GM12801 (cell line): ENCODE results near the gene TPSB2.

Source experiments
- TF ChIP-seq, protein P1 (sequence below): IDR thresholded peaks from one replicate; pipeline ENCODE4 v1.5.1; 2011; ENCODE audit warnings: control low read depth; ENCODE audit not compliant: insufficient read length; ENCODE audit errors: extremely low read depth

The TPSB2 gene

DNA sequence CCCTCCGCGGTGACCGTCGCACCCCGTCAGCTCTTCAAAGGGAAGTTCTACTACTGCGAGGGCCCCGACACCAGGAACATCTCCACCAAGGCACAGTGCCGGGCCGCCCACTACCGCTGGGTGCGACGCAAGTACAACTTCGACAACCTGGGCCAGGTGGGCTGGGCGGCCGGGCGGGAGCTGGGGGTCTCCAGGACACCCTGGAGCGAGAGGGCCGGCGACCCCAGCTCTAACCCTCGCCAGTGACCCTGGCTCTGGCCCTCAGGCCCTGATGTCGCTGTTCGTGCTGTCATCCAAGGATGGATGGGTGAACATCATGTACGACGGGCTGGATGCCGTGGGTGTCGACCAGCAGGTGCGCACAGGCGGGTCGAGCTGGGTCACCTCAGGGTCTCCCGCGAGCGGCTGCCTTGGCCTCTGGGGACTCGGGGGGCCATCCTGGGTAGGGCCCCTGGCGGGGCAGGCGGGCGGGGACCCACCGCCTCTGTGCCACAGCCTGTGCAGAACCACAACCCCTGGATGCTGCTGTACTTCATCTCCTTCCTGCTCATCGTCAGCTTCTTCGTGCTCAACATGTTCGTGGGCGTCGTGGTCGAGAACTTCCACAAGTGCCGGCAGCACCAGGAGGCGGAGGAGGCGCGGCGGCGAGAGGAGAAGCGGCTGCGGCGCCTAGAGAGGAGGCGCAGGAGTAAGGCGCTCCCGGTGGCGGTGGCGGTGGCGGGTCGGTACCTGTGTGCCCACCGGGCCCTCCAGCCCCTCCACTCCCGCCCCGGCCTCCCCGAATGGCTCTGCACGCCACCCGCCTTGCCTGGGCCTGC is 18.3 kb downstream of the TPSB2 start:
- TF ChIP-seq, protein P1, sequence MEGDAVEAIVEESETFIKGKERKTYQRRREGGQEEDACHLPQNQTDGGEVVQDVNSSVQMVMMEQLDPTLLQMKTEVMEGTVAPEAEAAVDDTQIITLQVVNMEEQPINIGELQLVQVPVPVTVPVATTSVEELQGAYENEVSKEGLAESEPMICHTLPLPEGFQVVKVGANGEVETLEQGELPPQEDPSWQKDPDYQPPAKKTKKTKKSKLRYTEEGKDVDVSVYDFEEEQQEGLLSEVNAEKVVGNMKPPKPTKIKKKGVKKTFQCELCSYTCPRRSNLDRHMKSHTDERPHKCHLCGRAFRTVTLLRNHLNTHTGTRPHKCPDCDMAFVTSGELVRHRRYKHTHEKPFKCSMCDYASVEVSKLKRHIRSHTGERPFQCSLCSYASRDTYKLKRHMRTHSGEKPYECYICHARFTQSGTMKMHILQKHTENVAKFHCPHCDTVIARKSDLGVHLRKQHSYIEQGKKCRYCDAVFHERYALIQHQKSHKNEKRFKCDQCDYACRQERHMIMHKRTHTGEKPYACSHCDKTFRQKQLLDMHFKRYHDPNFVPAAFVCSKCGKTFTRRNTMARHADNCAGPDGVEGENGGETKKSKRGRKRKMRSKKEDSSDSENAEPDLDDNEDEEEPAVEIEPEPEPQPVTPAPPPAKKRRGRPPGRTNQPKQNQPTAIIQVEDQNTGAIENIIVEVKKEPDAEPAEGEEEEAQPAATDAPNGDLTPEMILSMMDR = no peak

DNA sequence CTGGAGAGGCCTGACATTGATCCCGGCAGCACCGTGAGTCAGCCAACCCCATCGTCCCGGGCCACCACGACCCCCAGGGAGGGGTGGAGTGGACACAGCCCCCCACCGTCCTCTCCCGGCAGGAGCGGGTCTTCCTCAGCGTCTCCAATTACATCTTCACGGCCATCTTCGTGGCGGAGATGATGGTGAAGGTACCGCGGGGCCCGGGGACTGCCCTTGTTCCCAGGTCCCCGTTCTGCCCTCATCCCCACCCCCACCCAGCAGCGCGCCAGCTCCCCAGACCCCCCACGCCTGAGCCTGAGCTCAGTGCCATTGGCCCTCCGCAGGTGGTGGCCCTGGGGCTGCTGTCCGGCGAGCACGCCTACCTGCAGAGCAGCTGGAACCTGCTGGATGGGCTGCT is 19.5 kb downstream of the TPSB2 start:
- TF ChIP-seq, protein P1 = no peak

DNA sequence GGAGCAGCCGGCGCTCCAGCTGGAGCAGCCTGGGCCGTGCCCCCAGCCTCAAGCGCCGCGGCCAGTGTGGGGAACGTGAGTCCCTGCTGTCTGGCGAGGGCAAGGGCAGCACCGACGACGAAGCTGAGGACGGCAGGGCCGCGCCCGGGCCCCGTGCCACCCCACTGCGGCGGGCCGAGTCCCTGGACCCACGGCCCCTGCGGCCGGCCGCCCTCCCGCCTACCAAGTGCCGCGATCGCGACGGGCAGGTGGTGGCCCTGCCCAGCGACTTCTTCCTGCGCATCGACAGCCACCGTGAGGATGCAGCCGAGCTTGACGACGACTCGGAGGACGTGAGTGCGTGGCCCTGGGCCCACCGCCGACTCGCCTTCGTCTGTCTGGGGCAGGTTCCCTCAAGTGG is 20.9 kb downstream of the TPSB2 start:
- TF ChIP-seq, protein P1 = no peak

- TF ChIP-seq, protein P1 = no peak
These were observed 21.6 kb downstream of the TPSB2 start for GRCh38 chr16:1208239-1208830.

GRCh38 chr16:1206786-1207185 is 23.2 kb downstream of the TPSB2 start:
- TF ChIP-seq, protein P1 = no peak

GRCh38 chr16:1206326-1206725 is 23.7 kb downstream of the TPSB2 start:
- TF ChIP-seq, protein P1 = no peak

- TF ChIP-seq, protein P1 = no peak
These were observed 25.1 kb downstream of the TPSB2 start for GRCh38 chr16:1204933-1205332.
